Panc1 (cell line): Measurements from ENCODE around the gene FOXK1. TPM values are rescaled to one million over a fixed set of nuclear protein-coding genes. Genes with fewer than 3 reads are reported as not detected.

Experiments
- ATAC-seq: fragments of 200-7000 bp; cut with Tn5 transposase; 2 replicates; pipeline ENCODE4 v1.9.1; 2020; ENCODE audit warnings: mild to moderate bottlenecking, moderate library complexity
- BruUV-seq: library from RNA; stranded (reverse); fragments of 400-500 nt; replicated peaks from 2 replicates; lab custom pipeline; 2021; lab: Mats Ljungman, UMichigan
- CTCF ChIA-PET: fragments of 300-600 bp; sonication (Branson Sonifier 250); formaldehyde crosslinking; loops from one replicate; lab custom pipeline; 2022; ENCODE audit warnings: antibody characterized with exemption; lab: Charles Lee
- POLR2A ChIA-PET: fragments of 300-600 bp; sonication (Branson Sonifier 250); formaldehyde crosslinking; loops from one replicate; lab custom pipeline; 2022; ENCODE audit warnings: antibody characterized with exemption; lab: Charles Lee
- DNase-seq: peaks from one replicate; pipeline ENCODE4 v3.0.0-alpha.2; 2010; ENCODE audit warnings: low read depth, low spot score
- H3K27ac ChIP-seq: 2 replicates; pipeline ENCODE4 v1.5.1; 2011; ENCODE audit warnings: mild to moderate bottlenecking, low read length, inconsistent platforms
- H3K27me3 ChIP-seq: fragments of 200-500 bp; sonication (Bioruptor generic); 2 replicates; pipeline ENCODE4 v1.6.0; 2014; ENCODE audit warnings: low read length, inconsistent platforms; ENCODE audit not compliant: control insufficient read depth, insufficient read depth
- H3K36me3 ChIP-seq: fragments of 200-500 bp; sonication (Bioruptor generic); 2 replicates; pipeline ENCODE4 v1.5.1; 2014; ENCODE audit warnings: inconsistent platforms, mild to moderate bottlenecking, low read length, moderate library complexity; ENCODE audit not compliant: control insufficient read depth, insufficient read depth
- H3K4me1 ChIP-seq: 2 replicates; pipeline ENCODE4 v1.5.1; 2011; ENCODE audit warnings: inconsistent platforms, mild to moderate bottlenecking, low read length, moderate library complexity; ENCODE audit not compliant: control insufficient read depth, insufficient read depth
- H3K4me3 ChIP-seq, 2 experiments: 2 replicates each; pipeline ENCODE4 v1.5.1; 2011 to 2012; ENCODE audit warnings: low read depth in 2 of 2, low read length in 2 of 2, mild to moderate bottlenecking in 2 of 2, inconsistent platforms in 1 of 2, moderate library complexity in 1 of 2
- H3K9me3 ChIP-seq: fragments of 200-500 bp; sonication (Bioruptor generic); 2 replicates; pipeline ENCODE4 v1.5.1; 2014; ENCODE audit warnings: low read depth, mild to moderate bottlenecking, inconsistent platforms, low read length, moderate library complexity; ENCODE audit not compliant: control insufficient read depth, insufficient read depth
- POLR2AphosphoS5 ChIP-seq: IDR thresholded peaks from 2 replicates; pipeline ENCODE4 v1.6.1; 2012; ENCODE audit warnings: mild to moderate bottlenecking, low read depth, low read length, moderate library complexity
- SIN3A ChIP-seq: IDR thresholded peaks from 2 replicates; pipeline ENCODE4 v1.6.1; 2012; ENCODE audit warnings: low read depth, mild to moderate bottlenecking, low read length, moderate library complexity, borderline replicate concordance; ENCODE audit not compliant: insufficient read depth
- TCF7L2 ChIP-seq: IDR thresholded peaks from 2 replicates; pipeline ENCODE4 v1.6.1; 2011; ENCODE audit warnings: mild to moderate bottlenecking, low read depth, low read length, inconsistent platforms
- in situ Hi-C: cut with HindIII; loops from 2 replicates; pipeline ENCODE4 v1.10.0; 2016; ENCODE audit warnings: low sequenced_read_pairs, low pct_unique_long_range_greater_than_20kb
- intact Hi-C: fragments of 100-400 bp; cut with micrococcal nuclease; formaldehyde crosslinking; loops from one replicate; pipeline ENCODE4 v1.10.0; 2022; ENCODE audit not compliant: unreplicated experiment
- total RNA-seq: library from RNA; stranded (reverse); gene quantifications from one replicate; pipeline ENCODE4 v1.2.1, GENCODE V29; 2021; ENCODE audit not compliant: unreplicated experiment
- TF ChIP-seq, protein P1 (sequence below), 2 experiments: IDR thresholded peaks; 2 replicates each; pipeline ENCODE4 v1.6.1; 2011 to 2012; ENCODE audit warnings: low read depth in 2 of 2, control low read depth in 1 of 2, low read length in 1 of 2, mild to moderate bottlenecking in 1 of 2, moderate library complexity in 1 of 2; ENCODE audit not compliant: insufficient read depth in 1 of 2
- TF ChIP-seq, protein P2 (sequence below): fragments of 450-650 bp; IDR thresholded peaks from 2 replicates; pipeline ENCODE4 v1.5.1; 2017; ENCODE audit warnings: mild to moderate bottlenecking

FOXK1 gene
- total RNA-seq, 1 experiment from 2014 or later, result 72.7 TPM

DNA sequence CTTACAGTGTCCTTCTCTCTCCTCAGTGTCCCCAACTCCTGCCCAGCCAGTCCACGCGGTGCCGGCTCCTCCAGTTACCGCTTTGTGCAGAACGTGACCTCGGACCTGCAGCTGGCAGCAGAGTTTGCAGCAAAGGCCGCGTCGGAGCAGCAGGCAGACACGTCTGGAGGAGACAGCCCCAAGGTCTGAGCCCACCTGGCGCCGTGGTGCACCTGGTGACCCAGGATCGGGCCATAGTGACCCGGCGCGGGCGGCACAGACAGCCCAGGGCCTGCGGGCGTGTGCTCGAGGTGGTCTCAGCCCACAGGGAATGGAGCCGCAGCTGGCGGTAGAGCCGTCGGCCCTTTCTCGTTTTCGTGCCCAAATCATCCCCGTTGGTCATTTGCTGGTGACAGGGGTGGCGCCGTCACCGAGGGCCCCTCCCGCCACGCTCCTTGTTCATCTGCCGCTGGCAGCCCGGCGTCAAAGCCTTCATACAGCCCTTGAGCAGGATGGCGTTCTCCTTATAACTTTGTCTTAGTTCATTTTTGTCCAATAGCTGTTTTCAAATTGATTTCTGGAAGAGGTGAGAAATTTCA is 72.4 kb downstream of the FOXK1 start:
- DNase-seq, result no peak
- H3K27me3 ChIP-seq, result no peaks in the 10 kb centered on the region
- BruUV-seq, result no TSS peak
- H3K36me3 ChIP-seq, result peaks cover 9% of the 10 kb centered on the region
- no peaks in the 10 kb centered on the region for H3K9me3 ChIP-seq
- ChIA-PET POLR2A (no interaction called here), CTCF (no interaction called here)
- TF ChIP-seq POLR2AphosphoS5 (no peak), TCF7L2 (no peak), SIN3A (no peak)
- TF ChIP-seq, protein P1, sequence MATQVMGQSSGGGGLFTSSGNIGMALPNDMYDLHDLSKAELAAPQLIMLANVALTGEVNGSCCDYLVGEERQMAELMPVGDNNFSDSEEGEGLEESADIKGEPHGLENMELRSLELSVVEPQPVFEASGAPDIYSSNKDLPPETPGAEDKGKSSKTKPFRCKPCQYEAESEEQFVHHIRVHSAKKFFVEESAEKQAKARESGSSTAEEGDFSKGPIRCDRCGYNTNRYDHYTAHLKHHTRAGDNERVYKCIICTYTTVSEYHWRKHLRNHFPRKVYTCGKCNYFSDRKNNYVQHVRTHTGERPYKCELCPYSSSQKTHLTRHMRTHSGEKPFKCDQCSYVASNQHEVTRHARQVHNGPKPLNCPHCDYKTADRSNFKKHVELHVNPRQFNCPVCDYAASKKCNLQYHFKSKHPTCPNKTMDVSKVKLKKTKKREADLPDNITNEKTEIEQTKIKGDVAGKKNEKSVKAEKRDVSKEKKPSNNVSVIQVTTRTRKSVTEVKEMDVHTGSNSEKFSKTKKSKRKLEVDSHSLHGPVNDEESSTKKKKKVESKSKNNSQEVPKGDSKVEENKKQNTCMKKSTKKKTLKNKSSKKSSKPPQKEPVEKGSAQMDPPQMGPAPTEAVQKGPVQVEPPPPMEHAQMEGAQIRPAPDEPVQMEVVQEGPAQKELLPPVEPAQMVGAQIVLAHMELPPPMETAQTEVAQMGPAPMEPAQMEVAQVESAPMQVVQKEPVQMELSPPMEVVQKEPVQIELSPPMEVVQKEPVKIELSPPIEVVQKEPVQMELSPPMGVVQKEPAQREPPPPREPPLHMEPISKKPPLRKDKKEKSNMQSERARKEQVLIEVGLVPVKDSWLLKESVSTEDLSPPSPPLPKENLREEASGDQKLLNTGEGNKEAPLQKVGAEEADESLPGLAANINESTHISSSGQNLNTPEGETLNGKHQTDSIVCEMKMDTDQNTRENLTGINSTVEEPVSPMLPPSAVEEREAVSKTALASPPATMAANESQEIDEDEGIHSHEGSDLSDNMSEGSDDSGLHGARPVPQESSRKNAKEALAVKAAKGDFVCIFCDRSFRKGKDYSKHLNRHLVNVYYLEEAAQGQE (IDR thresholded peaks at IDR 0.05; ENCODE audit: insufficient read depth in 1 of 2, low read depth in 2 of 2, low read length in 1 of 2), result no peak
- TF ChIP-seq, protein P2, sequence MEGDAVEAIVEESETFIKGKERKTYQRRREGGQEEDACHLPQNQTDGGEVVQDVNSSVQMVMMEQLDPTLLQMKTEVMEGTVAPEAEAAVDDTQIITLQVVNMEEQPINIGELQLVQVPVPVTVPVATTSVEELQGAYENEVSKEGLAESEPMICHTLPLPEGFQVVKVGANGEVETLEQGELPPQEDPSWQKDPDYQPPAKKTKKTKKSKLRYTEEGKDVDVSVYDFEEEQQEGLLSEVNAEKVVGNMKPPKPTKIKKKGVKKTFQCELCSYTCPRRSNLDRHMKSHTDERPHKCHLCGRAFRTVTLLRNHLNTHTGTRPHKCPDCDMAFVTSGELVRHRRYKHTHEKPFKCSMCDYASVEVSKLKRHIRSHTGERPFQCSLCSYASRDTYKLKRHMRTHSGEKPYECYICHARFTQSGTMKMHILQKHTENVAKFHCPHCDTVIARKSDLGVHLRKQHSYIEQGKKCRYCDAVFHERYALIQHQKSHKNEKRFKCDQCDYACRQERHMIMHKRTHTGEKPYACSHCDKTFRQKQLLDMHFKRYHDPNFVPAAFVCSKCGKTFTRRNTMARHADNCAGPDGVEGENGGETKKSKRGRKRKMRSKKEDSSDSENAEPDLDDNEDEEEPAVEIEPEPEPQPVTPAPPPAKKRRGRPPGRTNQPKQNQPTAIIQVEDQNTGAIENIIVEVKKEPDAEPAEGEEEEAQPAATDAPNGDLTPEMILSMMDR, result no peak
- H3K4me3 ChIP-seq, result no peak overlapping the region
- no peak for ATAC-seq
- no peaks in the 10 kb centered on the region for H3K4me1 ChIP-seq
- intact Hi-C loops (no loop called here), in situ Hi-C loops (no loop called here)
- no peak overlapping the region for H3K27ac ChIP-seq

DNA sequence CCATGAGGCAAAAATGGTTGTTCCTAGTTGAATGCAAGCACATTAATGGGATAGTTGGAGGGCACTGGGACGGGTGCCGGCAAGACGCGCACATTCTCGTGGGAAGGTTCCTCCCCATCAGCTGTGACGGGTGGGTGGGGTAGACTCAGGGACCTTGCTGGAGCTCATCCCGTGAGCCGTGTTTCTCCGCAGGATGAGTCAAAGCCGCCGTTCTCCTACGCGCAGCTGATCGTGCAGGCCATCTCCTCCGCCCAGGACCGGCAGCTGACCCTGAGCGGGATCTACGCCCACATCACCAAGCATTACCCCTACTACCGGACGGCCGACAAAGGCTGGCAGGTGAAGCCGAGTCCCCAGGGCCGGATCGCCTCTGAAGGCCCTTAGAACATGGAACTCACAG is 73.0 kb downstream of the FOXK1 start:
- Histone ChIP-seq H3K9me3 (no peaks in the 10 kb centered on the region), H3K4me1 (no peaks in the 10 kb centered on the region), H3K27me3 (no peaks in the 10 kb centered on the region), H3K36me3 (peaks cover 9% of the 10 kb centered on the region), H3K27ac (no peak overlapping the region), H3K4me3 (no peak overlapping the region)
- in situ Hi-C loops (no loop called here), intact Hi-C loops (no loop called here)
- no TSS peak for BruUV-seq
- DNase-seq (no peak), ATAC-seq (no peak)
- ChIA-PET POLR2A (no interaction called here), CTCF (no interaction called here)
- TF ChIP-seq POLR2AphosphoS5 (no peak), SIN3A (no peak), TCF7L2 (no peak)
- TF ChIP-seq, protein P2, result no peak
- TF ChIP-seq, protein P1 (IDR thresholded peaks at IDR 0.05; ENCODE audit: insufficient read depth in 1 of 2, low read depth in 2 of 2, low read length in 1 of 2), result no peak
